Activated naive CD8-positive, alpha-beta T cell treated with anti-CD3 and anti-CD28 coated beads for 36 hours (primary cell): ENCODE data around the gene FNTB. TPM values are rescaled to one million over a fixed set of nuclear protein-coding genes. Genes with fewer than 3 reads are reported as not detected.

ENCODE experiments used
- DNase-seq: peaks from one replicate; pipeline ENCODE4 v3.0.0; 2021
- H3K27ac Mint-ChIP-seq: one replicate; pipeline ENCODE4 v1.8.0; 2022; ENCODE audit warnings: mild to moderate bottlenecking, moderate library complexity, mixed read lengths
- H3K27me3 Mint-ChIP-seq: one replicate; pipeline ENCODE4 v1.8.0; 2022; ENCODE audit warnings: mild to moderate bottlenecking, mixed read lengths
- H3K36me3 Mint-ChIP-seq: one replicate; pipeline ENCODE4 v1.8.0; 2021; ENCODE audit warnings: mild to moderate bottlenecking, mixed read lengths
- H3K4me1 Mint-ChIP-seq: one replicate; pipeline ENCODE4 v1.8.0; 2021; ENCODE audit warnings: mixed read lengths
- H3K4me3 Mint-ChIP-seq: one replicate; pipeline ENCODE4 v1.8.0; 2022; ENCODE audit warnings: mild to moderate bottlenecking, moderate library complexity, mixed read lengths
- H3K9me3 Mint-ChIP-seq: one replicate; pipeline ENCODE4 v1.8.0; 2022; ENCODE audit warnings: mixed read lengths
- total RNA-seq, 2 experiments: library from RNA; stranded (reverse); gene quantifications; one replicate each; pipeline ENCODE4 v1.2.3, GENCODE V29; 2021

FNTB gene
- total RNA-seq = 10 to 100 TPM; 14.0 to 14.3 TPM

- Mint-ChIP-seq H3K9me3 (no peaks in the 10 kb centered on the region), H3K27me3 (no peaks in the 10 kb centered on the region), H3K27ac (peak within 1 kb of the TSS; percentile 95), H3K36me3 (peaks cover 19% of the 10 kb centered on the region), H3K4me3 (peak within 1 kb of the TSS; percentile 90), H3K4me1 (peaks cover 34% of the 10 kb centered on the region)
- peak; percentile 93 for DNase-seq
These were observed at the start of gene FNTB for GRCh38 chr14:64986648-64987437. Gene FNTB, plus strand, starts transcription at chr14:64986895. Its CDS starts 59 bp downstream, at chr14:64986954.

GRCh38 chr14:64937171-64937820, 49.4 kb upstream of the FNTB start:
- Mint-ChIP-seq H3K27me3 (no peaks in the 10 kb centered on the region), H3K9me3 (no peaks in the 10 kb centered on the region), H3K27ac (peak overlapping the region; percentile 3), H3K4me1 (peaks cover 47% of the 10 kb centered on the region), H3K4me3 (no peak overlapping the region), H3K36me3 (peaks cover 29% of the 10 kb centered on the region)
- DNase-seq = no peak

- no peaks in the 10 kb centered on the region for H3K9me3 Mint-ChIP-seq
- peak overlapping the region; percentile 3 for H3K27ac Mint-ChIP-seq
- no peak overlapping the region for H3K4me3 Mint-ChIP-seq
- H3K36me3 Mint-ChIP-seq = peaks cover 26% of the 10 kb centered on the region
- no peaks in the 10 kb centered on the region for H3K27me3 Mint-ChIP-seq
- H3K4me1 Mint-ChIP-seq = peaks cover 48% of the 10 kb centered on the region
- no peak for DNase-seq
These were observed 48.9 kb upstream of the FNTB start for GRCh38 chr14:64937821-64938193.

- Mint-ChIP-seq H3K27me3 (no peaks in the 10 kb centered on the region), H3K36me3 (peaks cover 21% of the 10 kb centered on the region), H3K27ac (peak overlapping the region; percentile 11), H3K4me3 (no peak overlapping the region), H3K4me1 (peaks cover 59% of the 10 kb centered on the region), H3K9me3 (no peaks in the 10 kb centered on the region)
- no peak for DNase-seq
These were observed 47.5 kb upstream of the FNTB start for GRCh38 chr14:64938972-64939816.

GRCh38 chr14:64939817-64940190, 46.9 kb upstream of the FNTB start:
- Mint-ChIP-seq H3K27me3 (no peaks in the 10 kb centered on the region), H3K4me3 (no peak overlapping the region), H3K4me1 (peaks cover 58% of the 10 kb centered on the region), H3K9me3 (no peaks in the 10 kb centered on the region), H3K36me3 (peaks cover 19% of the 10 kb centered on the region), H3K27ac (no peak overlapping the region)
- DNase-seq = no peak

GRCh38 chr14:64940336-64940910, 46.3 kb upstream of the FNTB start:
- Mint-ChIP-seq H3K4me1 (peaks cover 55% of the 10 kb centered on the region), H3K36me3 (peaks cover 22% of the 10 kb centered on the region), H3K4me3 (no peak overlapping the region), H3K9me3 (no peaks in the 10 kb centered on the region), H3K27me3 (no peaks in the 10 kb centered on the region), H3K27ac (no peak overlapping the region)
- DNase-seq = no peak

- Mint-ChIP-seq H3K4me1 (peaks cover 44% of the 10 kb centered on the region), H3K4me3 (no peak within 1 kb of the TSS), H3K36me3 (peaks cover 20% of the 10 kb centered on the region), H3K27me3 (no peaks in the 10 kb centered on the region), H3K27ac (peak within 1 kb of the TSS; percentile 50), H3K9me3 (no peaks in the 10 kb centered on the region)
- DNase-seq = no peak
These were observed 44.1 kb upstream of the FNTB start, which contains the start of gene GPX2 for GRCh38 chr14:64942531-64943111. Gene GPX2, minus strand, starts transcription at chr14:64942745. Its CDS starts 19 bp downstream, at chr14:64942726.

GRCh38 chr14:64943556-64943955, 43.1 kb upstream of the FNTB start:
- no peak for DNase-seq
- no peaks in the 10 kb centered on the region for H3K27me3 Mint-ChIP-seq
- H3K4me1 Mint-ChIP-seq = peaks cover 39% of the 10 kb centered on the region
- H3K36me3 Mint-ChIP-seq = peaks cover 17% of the 10 kb centered on the region
- no peaks in the 10 kb centered on the region for H3K9me3 Mint-ChIP-seq
- H3K27ac Mint-ChIP-seq = peak overlapping the region; percentile 50
- no peak overlapping the region for H3K4me3 Mint-ChIP-seq

- DNase-seq = no peak
- Mint-ChIP-seq H3K27me3 (no peaks in the 10 kb centered on the region), H3K4me3 (no peak overlapping the region), H3K4me1 (peaks cover 36% of the 10 kb centered on the region), H3K27ac (peak overlapping the region; percentile 50), H3K9me3 (no peaks in the 10 kb centered on the region), H3K36me3 (peaks cover 17% of the 10 kb centered on the region)
These were observed 42.7 kb upstream of the FNTB start for GRCh38 chr14:64944041-64944440.

- Mint-ChIP-seq H3K4me1 (peaks cover 30% of the 10 kb centered on the region), H3K9me3 (no peaks in the 10 kb centered on the region), H3K27me3 (no peaks in the 10 kb centered on the region), H3K27ac (no peak overlapping the region), H3K4me3 (no peak overlapping the region), H3K36me3 (peaks cover 20% of the 10 kb centered on the region)
- DNase-seq = no peak
These were observed 41.8 kb upstream of the FNTB start for GRCh38 chr14:64944861-64945260.

GRCh38 chr14:64945431-64946178, 41.1 kb upstream of the FNTB start:
- peaks cover 25% of the 10 kb centered on the region for H3K4me1 Mint-ChIP-seq
- DNase-seq = no peak
- H3K4me3 Mint-ChIP-seq = no peak overlapping the region
- H3K27me3 Mint-ChIP-seq = no peaks in the 10 kb centered on the region
- H3K9me3 Mint-ChIP-seq = no peaks in the 10 kb centered on the region
- peaks cover 15% of the 10 kb centered on the region for H3K36me3 Mint-ChIP-seq
- H3K27ac Mint-ChIP-seq = no peak overlapping the region

- Mint-ChIP-seq H3K27ac (no peak overlapping the region), H3K27me3 (no peaks in the 10 kb centered on the region), H3K4me3 (no peak overlapping the region), H3K36me3 (peaks cover 13% of the 10 kb centered on the region), H3K9me3 (no peaks in the 10 kb centered on the region), H3K4me1 (peaks cover 25% of the 10 kb centered on the region)
- no peak for DNase-seq
These were observed 40.2 kb upstream of the FNTB start for GRCh38 chr14:64946310-64947045.

- Mint-ChIP-seq H3K27me3 (no peaks in the 10 kb centered on the region), H3K4me3 (no peak overlapping the region), H3K36me3 (peaks cover 13% of the 10 kb centered on the region), H3K4me1 (peaks cover 29% of the 10 kb centered on the region), H3K27ac (no peak overlapping the region), H3K9me3 (no peaks in the 10 kb centered on the region)
- no peak for DNase-seq
These were observed 38.7 kb upstream of the FNTB start for GRCh38 chr14:64947710-64948611.
